HEK293 (cell line): ENCODE measurements around the gene EED.

ENCODE experiments used
- CTCF ChIA-PET: fragments of 350-600 bp; formaldehyde crosslinking; extraction: SDS; loops from one replicate; lab custom pipeline; 2021; ENCODE audit warnings: antibody characterized with exemption; lab: Yijun Ruan, JAX
- POLR2A ChIA-PET: fragments of 300-600 bp; formaldehyde crosslinking; extraction: SDS; loops from one replicate; lab custom pipeline; 2020; ENCODE audit warnings: antibody characterized with exemption, inconsistent platforms; lab: Yijun Ruan, JAX
- H3K27ac ChIP-seq: fragments of 200-500 bp; sonication (Bioruptor generic); 2 replicates; pipeline ENCODE4 v1.5.1; 2014; ENCODE audit warnings: low read depth, low read length, control low read depth, inconsistent platforms; ENCODE audit errors: extremely low read depth
- H3K36me3 ChIP-seq, 2 experiments: fragments of 200-500 bp in 1 of 2; sonication (Bioruptor generic) in 1 of 2; 1 replicate in 1 of 2; 2 replicates in 1 of 2; pipeline ENCODE4 v1.5.1; 2014 to 2017; ENCODE audit warnings: inconsistent platforms in 2 of 2, low read length in 2 of 2; ENCODE audit not compliant: control insufficient read depth in 2 of 2, insufficient read depth in 1 of 2
- H3K4me1 ChIP-seq: fragments of 200-500 bp; sonication (Bioruptor generic); 2 replicates; pipeline ENCODE4 v1.5.1; 2014; ENCODE audit warnings: mild to moderate bottlenecking, low read length, inconsistent platforms; ENCODE audit not compliant: control insufficient read depth, insufficient read depth
- H3K4me3 ChIP-seq: 2 replicates; pipeline ENCODE4 v1.5.1; 2011; ENCODE audit warnings: low read depth, mild to moderate bottlenecking, control low read depth, low read length, moderate library complexity
- H3K9me3 ChIP-seq: fragments of 200-500 bp; sonication (Bioruptor generic); 2 replicates; pipeline ENCODE4 v1.5.1; 2014; ENCODE audit warnings: low read depth, low read length, inconsistent platforms; ENCODE audit not compliant: control insufficient read depth, insufficient read depth
- AEBP2 ChIP-seq: fragments of 450-650 bp; formaldehyde crosslinking; IDR thresholded peaks from 2 replicates; pipeline ENCODE4 v1.5.1; 2016; ENCODE audit warnings: missing biosample characterization, missing genetic modification characterization, borderline replicate concordance
- CTCF ChIP-seq: fragments of 450-650 bp; formaldehyde crosslinking; IDR thresholded peaks from 2 replicates; pipeline ENCODE4 v1.5.1; 2016; ENCODE audit warnings: missing biosample characterization, missing genetic modification characterization
- FEZF1 ChIP-seq: fragments of 450-650 bp; formaldehyde crosslinking; IDR thresholded peaks from 2 replicates; pipeline ENCODE4 v1.5.1; 2016; ENCODE audit warnings: missing biosample characterization, missing genetic modification characterization
- REST ChIP-seq: fragments of 450-650 bp; formaldehyde crosslinking; IDR thresholded peaks from 2 replicates; pipeline ENCODE4 v1.5.1; 2016; ENCODE audit warnings: missing biosample characterization, missing genetic modification characterization
- ZBTB21 ChIP-seq: fragments of 450-650 bp; formaldehyde crosslinking; IDR thresholded peaks from 2 replicates; pipeline ENCODE4 v1.5.1; 2017; ENCODE audit warnings: missing biosample characterization, missing genetic modification characterization
- ZEB2 ChIP-seq: fragments of 450-650 bp; formaldehyde crosslinking; IDR thresholded peaks from 2 replicates; pipeline ENCODE4 v1.5.1; 2016; ENCODE audit warnings: missing biosample characterization, missing genetic modification characterization
- ZFP69B ChIP-seq: fragments of 450-650 bp; formaldehyde crosslinking; IDR thresholded peaks from 2 replicates; pipeline ENCODE4 v1.5.1; 2016; ENCODE audit warnings: missing biosample characterization, missing genetic modification characterization
- ZNF280D ChIP-seq: fragments of 450-650 bp; formaldehyde crosslinking; IDR thresholded peaks from 2 replicates; pipeline ENCODE4 v1.5.1; 2016; ENCODE audit warnings: missing biosample characterization, missing genetic modification characterization
- ZNF292 ChIP-seq: fragments of 450-650 bp; formaldehyde crosslinking; IDR thresholded peaks from 2 replicates; pipeline ENCODE4 v1.5.1; 2016; ENCODE audit warnings: low read depth, missing biosample characterization, missing genetic modification characterization, borderline replicate concordance
- ZNF324 ChIP-seq: fragments of 450-650 bp; formaldehyde crosslinking; IDR thresholded peaks from 2 replicates; pipeline ENCODE4 v1.5.1; 2016; ENCODE audit warnings: missing biosample characterization, missing genetic modification characterization
- ZNF404 ChIP-seq: fragments of 450-650 bp; formaldehyde crosslinking; IDR thresholded peaks from 2 replicates; pipeline ENCODE4 v1.5.1; 2017; ENCODE audit warnings: missing biosample characterization, missing genetic modification characterization
- ZNF529 ChIP-seq: fragments of 450-650 bp; formaldehyde crosslinking; IDR thresholded peaks from 2 replicates; pipeline ENCODE4 v1.5.1; 2017; ENCODE audit warnings: missing genetic modification characterization, missing biosample characterization; ENCODE audit not compliant: insufficient replicate concordance
- ZNF571 ChIP-seq: fragments of 450-650 bp; formaldehyde crosslinking; IDR thresholded peaks from 2 replicates; pipeline ENCODE4 v1.5.0; 2017; ENCODE audit warnings: missing biosample characterization, missing genetic modification characterization
- ZNF660 ChIP-seq: fragments of 450-650 bp; IDR thresholded peaks from 2 replicates; pipeline ENCODE4 v1.5.1; 2018; ENCODE audit warnings: missing biosample characterization, mild to moderate bottlenecking, missing genetic modification characterization
- ZNF776 ChIP-seq: fragments of 450-650 bp; formaldehyde crosslinking; IDR thresholded peaks from 2 replicates; pipeline ENCODE4 v1.5.0; 2017; ENCODE audit warnings: missing biosample characterization, missing genetic modification characterization, borderline replicate concordance
- ZNF830 ChIP-seq: fragments of 450-650 bp; IDR thresholded peaks from 2 replicates; pipeline ENCODE4 v1.5.0; 2018; ENCODE audit warnings: missing biosample characterization, missing genetic modification characterization, low read depth, mild to moderate bottlenecking, moderate library complexity

The EED gene

GRCh38 chr11:86211619-86212018 lies 32.9 kb upstream of the EED start (continued):
- TF ChIP-seq REST (tag by site-specific recombination) (no peak), ZNF776 (tag by site-specific recombination) (no peak)
- TF ChIP-seq, all 188 proteins: peak for 0

- no peak for TF ChIP-seq ZNF404 (tag by site-specific recombination)
- TF ChIP-seq ZBTB21 = no peak
- H3K4me1 ChIP-seq = no peaks in the 10 kb centered on the region
- H3K36me3 ChIP-seq = no peaks in the 10 kb centered on the region
- ChIA-PET CTCF (interaction anchor here (0.6 to 1.3 kb wide), 2 partner anchors 192 to 357 kb away, joined by 3 to 4 read pairs; partner anchors contain the start of gene CCDC83), POLR2A (no interaction called here)
- H3K9me3 ChIP-seq = no peaks in the 10 kb centered on the region
- no peak overlapping the region for H3K4me3 ChIP-seq
- no peak overlapping the region for H3K27ac ChIP-seq
Measured at GRCh38 chr11:86212019-86212611, 32.4 kb upstream of the EED start.

- Histone ChIP-seq H3K27ac (no peak overlapping the region), H3K4me3 (no peak overlapping the region), H3K36me3 (no peaks in the 10 kb centered on the region), H3K4me1 (no peaks in the 10 kb centered on the region), H3K9me3 (no peaks in the 10 kb centered on the region)
- CTCF ChIA-PET = no interaction called here
- TF ChIP-seq ZFP69B = no peak
- no peak for TF ChIP-seq ZNF660
- no peak for TF ChIP-seq ZEB2 (tag by site-specific recombination)
- TF ChIP-seq ZNF830 = no peak
- no peak for TF ChIP-seq ZNF529 (tag by site-specific recombination)
- TF ChIP-seq FEZF1 = no peak
- TF ChIP-seq ZNF292 (tag by site-specific recombination) = no peak
- TF ChIP-seq CTCF = no peak
- TF ChIP-seq AEBP2 (tag by site-specific recombination) = no peak
- no peak for TF ChIP-seq ZNF571 (tag by site-specific recombination)
- TF ChIP-seq ZNF324 (tag by site-specific recombination) = no peak
- TF ChIP-seq ZNF280D (tag by site-specific recombination) = no peak
- POLR2A ChIA-PET = no interaction called here
Measured at GRCh38 chr11:86214710-86215109, 29.8 kb upstream of the EED start.
